Lung microvascular endothelial cell (primary cell): ENCODE data around the gene PSMD5. TPM values are rescaled to one million over a fixed set of nuclear protein-coding genes. Genes with fewer than 3 reads are reported as not detected.

Experiments used
- DNase-seq, 2 donors: peaks; one replicate each; pipeline versions ENCODE4 v3.0.0 to v3.0.0-alpha.2; 2010; ENCODE audit warnings: low read depth in 2 of 2
- total RNA-seq: library from RNA; depleted of rRNA; stranded (reverse); fragments of >200 nt; gene quantifications from 2 replicates; pipeline ENCODE4 v1.2.1, GENCODE V29; 2014

PSMD5 gene
- total RNA-seq, 1 donor from 2014 or later = 17.3 TPM

DNA sequence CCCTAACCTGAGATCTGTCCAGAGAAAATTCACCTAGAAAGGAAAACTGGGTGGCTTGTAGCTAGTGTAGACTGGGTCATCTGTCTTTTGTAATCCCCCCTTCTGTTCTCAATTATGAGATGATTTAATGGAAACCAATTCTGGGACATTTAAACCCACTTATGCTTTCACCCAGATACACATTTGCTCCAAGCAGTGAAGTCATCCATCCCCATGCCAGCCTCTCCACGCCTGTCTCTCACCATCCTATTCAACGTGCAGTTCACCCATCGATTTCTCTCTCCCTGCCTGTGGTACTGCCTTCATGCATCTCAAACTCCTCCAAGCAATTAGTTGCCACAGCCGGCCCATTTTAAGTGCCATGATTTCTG is 32.5 kb upstream of the PSMD5 start:
- DNase-seq = no peak

DNA sequence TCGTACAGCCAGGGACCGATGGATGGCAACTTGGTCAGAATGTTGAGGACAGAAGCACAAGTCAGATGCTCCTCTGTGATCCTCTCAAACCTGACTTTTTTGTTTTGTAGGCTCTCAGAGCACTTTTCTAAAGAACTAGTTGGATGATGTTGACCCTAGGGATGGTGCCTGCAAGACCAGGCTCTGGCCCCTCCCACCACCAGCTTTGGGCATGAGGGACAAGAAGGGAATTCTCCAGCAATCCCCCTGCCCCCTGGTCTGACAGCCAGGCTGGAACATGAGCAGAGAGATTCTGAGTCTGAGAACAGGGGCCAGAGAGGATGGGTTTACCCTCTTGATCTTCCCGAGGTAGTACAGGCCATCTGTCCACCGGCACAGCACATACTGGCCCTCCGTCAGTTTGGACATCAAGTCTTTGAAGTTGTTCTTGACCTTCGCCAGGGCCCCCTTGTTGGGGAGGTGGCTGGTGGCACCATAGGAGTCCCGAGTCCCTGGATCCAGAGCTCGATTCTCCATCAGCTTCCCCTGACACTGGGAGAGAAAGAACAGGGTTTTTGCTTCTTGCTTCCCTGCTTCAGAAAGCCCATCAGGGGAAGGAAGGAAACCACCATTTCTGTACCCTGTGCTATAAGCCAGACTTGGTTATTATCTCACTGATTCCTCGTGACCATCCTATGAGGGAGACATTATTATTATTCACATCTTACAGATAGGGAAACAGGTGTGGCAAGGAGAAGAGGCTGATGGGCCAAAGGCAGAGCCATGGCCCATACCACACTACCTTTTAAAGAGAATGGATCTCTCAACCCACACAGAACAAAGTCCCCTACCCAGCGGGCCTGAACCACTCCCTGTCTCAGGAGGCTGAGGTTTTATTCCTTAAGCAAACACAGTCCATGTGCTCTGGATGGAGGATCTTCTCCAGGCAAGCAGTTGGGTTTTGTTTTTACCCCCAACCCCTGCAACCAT is 31.8 kb upstream of the PSMD5 start:
- DNase-seq = no peak

DNA sequence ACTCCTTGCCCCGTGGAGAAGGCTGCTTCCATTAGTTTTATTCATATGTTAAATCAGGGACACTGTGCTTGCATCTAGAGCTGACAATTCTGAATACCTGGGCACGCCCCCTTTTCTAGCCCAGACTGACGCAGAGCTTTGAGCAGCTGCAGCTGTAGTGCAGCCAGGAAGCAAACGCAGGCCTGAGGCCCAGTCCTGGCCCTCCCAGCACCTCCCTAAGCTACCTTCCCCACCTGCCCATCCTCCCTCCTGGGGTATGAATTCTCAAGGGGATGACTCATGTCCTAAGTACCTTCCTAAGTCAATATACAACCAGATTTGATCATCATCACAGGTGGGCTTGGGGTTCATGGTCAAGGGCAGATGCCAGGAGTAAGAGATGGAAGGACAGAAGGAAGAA is 30.8 kb upstream of the PSMD5 start:
- DNase-seq = no peak

DNA sequence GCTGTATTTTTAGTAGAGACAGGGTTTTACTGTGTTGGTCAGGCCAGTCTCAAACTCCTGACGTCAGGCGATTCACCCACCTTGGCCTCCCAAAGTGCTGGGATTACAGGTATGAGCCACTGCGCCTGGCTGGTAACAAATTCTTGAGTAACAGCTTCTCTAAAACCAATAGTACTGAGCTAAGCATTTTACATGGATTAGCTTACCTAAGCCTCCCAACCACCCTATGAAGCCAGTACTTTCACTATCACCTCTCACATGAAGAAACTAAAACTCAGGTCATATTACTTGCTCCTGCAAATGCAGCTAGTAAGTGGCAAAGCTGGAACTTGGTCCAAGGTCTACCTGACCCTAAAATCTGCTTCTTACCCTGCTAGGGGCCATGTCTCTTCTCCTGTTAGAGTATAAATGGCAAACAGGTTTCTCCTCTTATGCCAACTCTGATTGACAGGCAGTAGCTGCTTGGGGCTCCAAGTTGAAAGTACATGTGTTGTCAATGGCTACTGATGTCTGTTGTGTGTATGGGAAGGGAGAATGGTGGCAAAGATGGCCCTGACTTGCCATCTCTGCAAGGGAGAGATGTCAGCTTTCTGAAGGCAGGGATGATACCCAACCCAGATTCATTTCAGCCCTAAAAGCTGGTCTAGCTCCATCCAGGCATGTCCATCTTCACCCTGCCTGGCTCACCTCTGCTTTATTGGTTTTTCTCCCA is 30.2 kb upstream of the PSMD5 start:
- no peak for DNase-seq

GRCh38 chr9:120870206-120870605 is 27.5 kb upstream of the PSMD5 start:
- DNase-seq = peak in 1 of 2 donors; percentile 46

DNA sequence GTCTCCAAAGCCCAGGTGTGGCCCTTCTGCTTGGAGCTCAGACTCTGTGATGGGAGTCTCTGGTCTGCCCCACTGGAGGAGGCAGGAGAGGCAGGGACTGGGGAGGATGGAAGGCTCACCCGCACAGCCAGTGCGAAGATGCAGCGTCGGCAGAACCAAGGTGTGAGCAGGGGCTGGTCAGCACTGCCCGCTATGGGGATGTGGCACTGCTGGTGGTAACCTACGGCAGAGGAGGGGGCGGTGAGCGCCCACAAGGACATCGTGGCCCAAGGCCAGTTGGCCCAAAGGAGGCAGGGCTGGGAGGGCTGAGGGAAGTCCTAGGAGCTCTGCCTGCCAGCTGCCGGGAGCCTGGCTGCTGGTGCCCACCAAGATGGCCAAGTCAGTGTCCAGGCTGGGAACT is 27.0 kb upstream of the PSMD5 start:
- no peak for DNase-seq

GRCh38 chr9:120869360-120869687 is 26.6 kb upstream of the PSMD5 start:
- no peak for DNase-seq

GRCh38 chr9:120868676-120869359 is 26.1 kb upstream of the PSMD5 start:
- peak; percentile 89 to 92 for DNase-seq

- DNase-seq = no peak
Observed at GRCh38 chr9:120868339-120868675, 25.6 kb upstream of the PSMD5 start.

- DNase-seq = no peak
Observed at GRCh38 chr9:120867676-120868338, 25.1 kb upstream of the PSMD5 start.

DNA sequence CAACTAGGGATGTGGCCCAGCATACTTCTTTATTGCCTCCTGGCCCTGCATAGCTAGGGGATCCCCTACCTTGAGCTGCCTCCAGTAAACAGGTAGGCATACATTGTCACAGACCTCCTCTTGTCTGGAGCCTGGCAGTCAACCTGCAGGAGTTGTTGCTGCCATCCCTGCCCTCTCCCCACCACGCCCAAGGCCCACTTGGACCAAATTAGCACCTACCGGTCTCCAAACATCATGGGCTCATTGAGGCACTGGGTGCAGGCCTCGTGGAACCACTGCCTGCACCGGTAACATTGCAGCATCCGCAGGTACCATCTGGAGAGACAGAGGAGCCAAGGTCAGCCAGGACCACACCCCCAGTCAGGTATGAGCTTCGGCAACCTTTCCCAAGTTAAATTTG is 23.9 kb upstream of the PSMD5 start:
- no peak for DNase-seq

DNA sequence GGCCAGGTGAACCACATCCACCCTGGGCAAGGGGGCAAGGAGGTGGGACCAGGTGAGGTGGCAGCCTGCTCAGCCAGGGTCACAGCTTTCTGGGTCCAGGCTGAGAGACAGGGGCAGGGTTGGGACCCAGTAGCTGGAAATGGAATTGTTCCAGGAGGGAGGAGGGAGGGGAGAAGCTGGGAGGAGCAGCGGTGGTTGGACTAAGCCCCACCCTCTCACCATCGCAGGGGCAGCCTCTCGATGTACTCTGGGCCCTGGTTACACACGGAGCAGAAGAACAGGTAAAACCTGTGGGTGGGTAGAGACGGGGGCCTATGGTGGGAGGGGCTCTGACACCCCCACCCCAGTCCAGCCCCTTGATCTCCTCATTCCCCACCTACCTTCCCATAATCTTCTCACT is 23.1 kb upstream of the PSMD5 start:
- no peak for DNase-seq

DNA sequence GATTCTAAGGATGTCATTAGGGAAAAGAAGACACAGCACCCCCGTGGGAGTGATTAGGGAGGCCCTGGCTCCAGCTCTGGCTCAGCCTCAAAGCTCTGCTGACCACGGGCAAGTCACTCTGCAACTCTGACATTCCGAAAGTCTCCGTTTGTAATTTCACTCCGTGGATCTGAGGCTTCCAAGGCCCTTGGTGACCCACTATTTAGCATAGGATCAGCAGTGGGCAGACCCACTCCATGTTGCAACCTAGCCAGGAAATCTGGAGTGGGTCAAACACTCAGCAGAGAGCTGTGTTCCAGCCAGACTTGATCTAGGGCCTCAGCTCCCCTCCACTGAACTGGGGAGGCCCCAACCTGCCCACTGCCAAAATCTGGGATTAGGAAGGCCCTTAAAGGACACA is 22.5 kb upstream of the PSMD5 start:
- DNase-seq = no peak

DNA sequence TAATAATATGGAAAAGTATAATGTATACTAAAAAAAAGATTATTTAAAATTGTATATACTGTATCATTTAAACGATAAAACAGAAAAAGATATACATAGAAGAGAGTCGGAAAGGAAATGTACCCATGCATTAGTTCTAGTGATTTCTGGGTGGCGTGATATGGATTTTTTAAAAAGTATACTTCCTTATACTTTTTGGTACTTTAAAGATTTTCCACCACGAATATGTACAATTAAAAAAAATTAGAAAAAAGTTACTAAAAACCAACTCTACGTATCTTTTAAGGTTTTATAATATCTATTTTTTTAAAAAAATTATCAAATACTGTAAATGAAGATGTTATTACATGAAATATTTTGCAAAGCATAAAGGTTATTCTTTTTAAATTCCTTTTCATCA is 22.0 kb upstream of the PSMD5 start:
- no peak for DNase-seq

GRCh38 chr9:120863833-120864232 is 21.1 kb upstream of the PSMD5 start:
- DNase-seq = no peak

DNA sequence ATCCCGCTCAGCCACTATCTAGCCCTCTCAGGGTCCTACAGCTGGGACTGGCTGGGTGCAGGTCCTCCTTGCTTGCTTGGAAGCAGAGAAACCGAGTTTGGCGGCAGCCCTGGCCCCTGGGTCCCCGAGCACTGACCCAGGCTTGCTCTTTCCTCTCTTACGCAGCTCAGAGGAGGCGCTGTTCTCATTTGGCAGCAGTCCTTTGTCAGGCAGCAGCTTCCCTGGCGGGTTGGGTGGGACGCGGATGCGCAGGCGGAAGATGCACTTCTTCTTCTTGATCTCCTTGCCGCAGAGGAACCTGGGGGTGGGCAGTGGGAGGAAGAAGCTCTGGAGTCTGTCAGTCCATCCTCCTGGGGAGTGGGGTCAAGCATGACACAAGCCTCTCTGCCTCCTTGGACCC is 19.7 kb upstream of the PSMD5 start:
- DNase-seq = no peak

GRCh38 chr9:120861935-120862334 is 19.2 kb upstream of the PSMD5 start:
- no peak for DNase-seq

- no peak for DNase-seq
Observed at GRCh38 chr9:120860083-120860482, 17.4 kb upstream of the PSMD5 start.

DNA sequence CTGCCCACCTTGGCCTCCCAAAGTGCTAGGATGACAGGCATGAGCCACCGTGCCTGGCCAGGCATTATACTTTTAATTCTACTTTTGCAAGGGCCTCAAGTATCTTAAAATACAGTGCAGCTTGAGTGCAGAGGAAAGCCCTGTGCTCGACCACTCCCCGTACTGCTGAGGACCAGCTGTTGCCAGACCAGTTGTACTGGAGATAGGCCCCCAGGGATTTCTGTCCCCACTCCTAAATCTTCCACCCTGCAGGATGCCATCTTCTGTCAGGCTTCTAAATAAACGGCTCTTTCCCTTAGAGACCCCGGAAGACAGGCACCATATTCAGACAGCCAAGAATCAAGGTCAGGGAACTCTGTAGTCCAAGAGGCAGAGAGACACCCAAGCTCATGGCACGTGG is 16.6 kb upstream of the PSMD5 start:
- no peak for DNase-seq

DNA sequence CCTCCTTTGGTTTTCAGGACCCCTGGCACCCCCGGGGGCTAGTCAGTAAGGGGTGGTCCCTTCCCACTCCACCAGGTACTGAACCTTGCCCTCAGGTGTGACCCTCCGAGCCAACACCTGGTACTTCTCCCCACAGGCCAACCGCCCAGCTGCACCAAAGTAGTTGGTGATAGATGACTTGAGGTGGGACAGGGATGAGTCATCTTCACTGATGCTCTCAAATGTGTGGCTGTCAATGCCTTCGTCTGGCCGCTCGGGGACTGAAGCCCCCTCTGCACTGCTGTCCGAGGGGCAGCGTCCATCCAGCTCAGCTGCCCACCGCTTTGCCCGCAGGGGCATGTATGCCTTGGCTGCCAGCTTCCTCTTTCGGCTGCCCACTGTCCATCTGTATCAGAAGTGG is 15.2 kb upstream of the PSMD5 start:
- no peak for DNase-seq

GRCh38 chr9:120857481-120857880 is 14.8 kb upstream of the PSMD5 start:
- no peak for DNase-seq

DNA sequence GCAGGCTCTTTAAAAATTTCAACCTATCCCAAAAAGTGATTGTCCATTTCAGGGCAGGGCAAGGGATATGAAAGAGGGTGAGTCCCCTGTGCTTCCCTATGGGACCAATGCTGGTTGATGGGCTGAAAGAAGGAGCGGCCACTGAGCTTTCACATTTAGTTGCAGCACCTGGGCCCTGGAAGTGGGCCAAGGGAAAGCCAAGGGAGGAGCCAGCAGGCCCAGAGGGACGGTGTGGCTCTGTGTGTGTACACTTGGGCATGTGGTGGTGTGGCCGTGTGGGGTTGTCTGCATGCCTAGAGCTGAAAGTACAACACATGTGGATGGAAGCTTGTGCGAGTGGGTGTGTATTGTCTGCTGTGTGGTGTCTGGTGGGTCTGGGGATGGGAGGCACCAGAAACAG is 14.0 kb upstream of the PSMD5 start:
- DNase-seq = no peak
